ENCODE results near the gene RELT.
A peak's percentile ranks its signal among the peaks of the same experiment; 100 is the strongest.

RELT gene

DNA sequence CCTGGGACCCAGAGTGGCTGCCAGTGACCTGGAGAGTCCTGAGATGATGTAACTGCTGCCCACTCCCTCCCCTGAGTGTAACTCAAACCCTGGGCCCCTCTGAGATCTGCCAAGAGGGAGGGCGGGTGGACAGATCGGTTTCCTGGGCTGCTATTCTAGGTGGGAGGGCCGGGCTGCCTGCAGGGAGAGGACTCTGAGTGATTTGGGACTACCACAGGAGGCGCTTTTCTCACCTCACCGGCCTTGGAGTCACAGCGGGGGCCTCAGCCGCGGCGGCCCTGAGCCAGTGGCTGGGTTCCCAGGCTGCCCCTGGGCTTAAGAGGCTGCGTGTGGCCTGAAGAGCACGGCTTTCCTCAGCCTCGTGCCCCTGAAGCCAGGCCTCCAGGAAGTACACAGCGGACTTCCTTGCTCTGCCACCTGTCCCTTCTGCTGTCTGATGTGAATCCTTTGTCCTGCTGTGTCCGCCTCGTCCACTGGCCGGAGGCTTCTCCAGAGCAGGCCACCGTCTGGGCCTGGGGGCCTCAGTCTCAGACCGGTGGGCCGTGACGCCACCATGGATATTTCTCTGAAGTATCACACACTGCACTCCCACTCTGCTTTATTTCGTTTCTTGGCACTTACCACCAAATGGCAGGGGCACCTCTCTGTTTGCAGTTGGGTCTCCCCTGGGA lies 11.5 kb downstream of the RELT start:
- no peak for TF ChIP-seq POLR2A (IDR thresholded peaks at IDR 0.05; ENCODE audit: low read depth, low read length)
- no peak for DNase-seq (ENCODE audit: insufficient read length, low spot score)
- no peak for FAIRE-seq

DNA sequence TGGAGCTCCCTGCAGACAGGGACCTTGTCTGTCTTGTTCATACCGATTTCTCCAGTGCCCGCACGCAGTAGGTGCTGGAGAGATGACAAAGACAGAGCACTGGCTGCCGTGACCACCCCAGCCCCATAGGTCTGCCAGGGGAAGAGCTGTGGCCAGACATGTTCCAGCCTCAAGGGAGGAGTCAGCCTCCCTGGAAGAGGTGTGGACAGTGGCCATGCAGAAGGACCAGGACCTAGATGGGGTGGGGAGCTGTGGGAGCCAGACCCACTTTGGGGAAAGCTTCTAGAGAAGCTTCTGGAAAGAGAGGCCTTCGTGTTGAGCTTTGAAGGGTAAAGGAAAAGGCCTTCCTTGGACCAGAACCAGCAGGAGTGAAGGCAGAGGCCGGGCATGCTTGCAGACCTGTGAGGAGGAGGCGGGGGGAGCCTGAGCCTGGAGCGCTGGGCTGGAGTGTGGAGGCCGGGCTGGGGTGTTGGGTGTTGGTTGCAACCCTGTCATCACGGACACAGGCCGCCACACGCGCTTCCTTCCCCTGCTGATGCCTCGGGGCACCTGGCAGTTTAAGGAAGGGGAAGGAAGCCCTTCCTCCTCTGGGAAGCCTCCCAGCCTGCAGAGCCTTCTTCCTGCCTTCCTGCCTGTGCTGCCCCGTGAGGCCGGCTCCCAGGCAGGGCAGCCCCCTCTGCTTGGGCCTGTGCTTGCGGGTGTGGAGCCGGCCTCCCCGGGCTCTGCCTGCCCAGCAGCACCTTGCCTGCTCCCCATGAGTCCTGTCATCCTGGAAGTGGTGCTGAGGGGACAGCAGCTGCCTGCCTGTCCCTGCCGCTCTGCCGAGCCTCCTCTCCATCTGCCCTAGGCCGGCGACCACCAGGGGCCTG lies 12.3 kb downstream of the RELT start:
- FAIRE-seq = no peak
- TF ChIP-seq POLR2A (IDR thresholded peaks at IDR 0.05; ENCODE audit: low read depth, low read length) = no peak
- DNase-seq (ENCODE audit: insufficient read length, low spot score) = no peak

GRCh38 chr11:73389134-73389525 lies 12.9 kb downstream of the RELT start:
- TF ChIP-seq POLR2A (IDR thresholded peaks at IDR 0.05; ENCODE audit: low read depth, low read length) = no peak
- FAIRE-seq = no peak
- no peak for DNase-seq (ENCODE audit: insufficient read length, low spot score)

- FAIRE-seq (no peak), DNase-seq (ENCODE audit: insufficient read length, low spot score) (no peak)
- no peak for TF ChIP-seq POLR2A (IDR thresholded peaks at IDR 0.05; ENCODE audit: low read depth, low read length)
Measured at GRCh38 chr11:73389916-73390315, 13.7 kb downstream of the RELT start.

- no peak for FAIRE-seq
- no peak for TF ChIP-seq POLR2A (IDR thresholded peaks at IDR 0.05; ENCODE audit: low read depth, low read length)
- no peak for DNase-seq (ENCODE audit: insufficient read length, low spot score)
Measured at GRCh38 chr11:73390601-73391565, 14.7 kb downstream of the RELT start.

GRCh38 chr11:73391665-73392064 lies 15.5 kb downstream of the RELT start:
- TF ChIP-seq POLR2A (IDR thresholded peaks at IDR 0.05; ENCODE audit: low read depth, low read length) = no peak
- no peak for FAIRE-seq

DNA sequence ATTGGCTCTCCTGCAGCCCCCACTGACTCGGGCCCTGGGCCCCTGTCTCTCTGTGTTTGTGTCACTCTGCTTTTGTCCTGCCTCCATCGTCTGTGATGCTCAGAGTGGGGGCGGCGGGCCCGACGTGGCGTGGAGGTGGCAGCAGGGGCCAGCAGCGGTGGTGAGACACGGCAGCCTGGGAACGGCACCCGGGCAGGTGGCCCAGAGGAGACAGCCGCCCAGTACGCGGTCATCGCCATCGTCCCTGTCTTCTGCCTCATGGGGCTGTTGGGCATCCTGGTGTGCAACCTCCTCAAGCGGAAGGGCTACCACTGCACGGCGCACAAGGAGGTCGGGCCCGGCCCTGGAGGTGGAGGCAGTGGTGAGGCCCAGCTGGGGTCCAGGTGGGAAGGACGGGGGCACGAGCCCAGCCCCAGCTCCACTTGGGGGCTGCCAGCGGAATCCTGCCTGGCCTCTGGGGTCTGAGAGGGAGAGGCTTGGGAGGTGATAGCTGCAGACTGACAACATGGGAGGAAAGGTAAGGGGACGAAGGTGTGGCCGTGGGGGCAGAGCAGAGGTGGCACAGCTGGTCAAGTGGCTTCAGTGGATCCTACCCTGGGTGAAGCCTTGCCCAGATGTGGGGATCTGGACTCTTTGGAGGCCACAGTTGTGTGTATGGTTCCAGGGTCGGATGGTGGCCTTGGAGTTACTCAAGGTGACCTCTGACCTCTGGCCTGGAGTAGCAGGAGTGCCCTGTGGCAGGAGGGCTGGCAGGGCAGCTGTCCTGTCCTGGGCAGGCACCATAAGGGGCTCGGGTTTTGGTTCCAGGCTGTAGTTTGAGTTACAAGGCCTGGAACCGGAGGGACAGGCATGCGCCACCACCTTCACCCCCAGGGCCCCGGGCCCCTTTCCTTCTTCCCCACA lies 16.2 kb downstream of the RELT start:
- no peak for TF ChIP-seq POLR2A (IDR thresholded peaks at IDR 0.05; ENCODE audit: low read depth, low read length)
- FAIRE-seq (no peak), DNase-seq (ENCODE audit: insufficient read length, low spot score) (no peak)

More at GRCh38 chr11:73391665-73392064, 15.5 kb downstream of the RELT start:
- DNase-seq (ENCODE audit: insufficient read length, low spot score) = no peak

- DNase-seq (ENCODE audit: insufficient read length, low spot score) (no peak), FAIRE-seq (no peak)
- no peak for TF ChIP-seq POLR2A (IDR thresholded peaks at IDR 0.05; ENCODE audit: low read depth, low read length)
Measured at GRCh38 chr11:73393011-73393380, 16.8 kb downstream of the RELT start.

GRCh38 chr11:73393479-73394415 lies 17.5 kb downstream of the RELT start:
- DNase-seq (ENCODE audit: insufficient read length, low spot score) = peak; percentile 87
- FAIRE-seq = no peak
- no peak for TF ChIP-seq POLR2A (IDR thresholded peaks at IDR 0.05; ENCODE audit: low read depth, low read length)

GRCh38 chr11:73394416-73395296 lies 18.5 kb downstream of the RELT start:
- no peak for FAIRE-seq
- TF ChIP-seq POLR2A (IDR thresholded peaks at IDR 0.05; ENCODE audit: low read depth, low read length) = no peak
- no peak for DNase-seq (ENCODE audit: insufficient read length, low spot score)

Data from H54 (cell line).